Stimulated activated CD4-positive, alpha-beta T cell treated with anti-CD3 and anti-CD28 coated beads, Interleukin-1b, Interleukin-23, amount 100 ng/mL, for 1 hour (primary cell): Measurements from ENCODE around the gene MARCHF11.

ENCODE experiments used
- DNase-seq, 2 donors: peaks; one replicate each; pipeline ENCODE4 v3.0.0-alpha.2; 2020; ENCODE audit warnings: low read depth in 2 of 2

The MARCHF11 gene

GRCh38 chr5:16131878-16132277 is 47.7 kb downstream of the MARCHF11 start:
- DNase-seq = no peak

- DNase-seq = no peak
Observed at GRCh38 chr5:16128944-16129343, 50.6 kb downstream of the MARCHF11 start.

GRCh38 chr5:16127865-16128544 is 51.6 kb downstream of the MARCHF11 start:
- DNase-seq = no peak

GRCh38 chr5:16120579-16120978 is 59.0 kb downstream of the MARCHF11 start:
- DNase-seq = no peak

- DNase-seq = no peak
Observed at GRCh38 chr5:16119790-16120189, 59.8 kb downstream of the MARCHF11 start.

- no peak for DNase-seq
Observed at GRCh38 chr5:16115140-16115539, 64.5 kb downstream of the MARCHF11 start.

- DNase-seq = no peak
Observed at GRCh38 chr5:16108418-16108817, 71.2 kb downstream of the MARCHF11 start.

- DNase-seq = no peak
Observed at GRCh38 chr5:16104961-16105360, 74.6 kb downstream of the MARCHF11 start.

- no peak for DNase-seq
Observed at GRCh38 chr5:16095612-16096011, 84.0 kb downstream of the MARCHF11 start.

GRCh38 chr5:16090270-16090669 is 89.3 kb downstream of the MARCHF11 start:
- no peak for DNase-seq

- no peak for DNase-seq
Observed at GRCh38 chr5:16082982-16083381, 96.6 kb downstream of the MARCHF11 start.

- DNase-seq = no peak
Observed at GRCh38 chr5:16082053-16082452, 97.5 kb downstream of the MARCHF11 start.

- DNase-seq = no peak
Observed at GRCh38 chr5:16081376-16081955, 98.1 kb downstream of the MARCHF11 start.

GRCh38 chr5:16076657-16077056 is 102.9 kb downstream of the MARCHF11 start:
- DNase-seq = no peak

GRCh38 chr5:16074358-16074757 is 105.2 kb downstream of the MARCHF11 start:
- no peak for DNase-seq

GRCh38 chr5:16072616-16073015 is 107.0 kb downstream of the MARCHF11 start:
- no peak for DNase-seq

- no peak for DNase-seq
Observed at GRCh38 chr5:16067415-16067814, 112.2 kb downstream of the MARCHF11 start.

- DNase-seq = no peak
Observed at GRCh38 chr5:16066810-16067209, 112.8 kb downstream of the MARCHF11 start.

- DNase-seq = no peak
Observed at GRCh38 chr5:16066320-16066719, 113.3 kb downstream of the MARCHF11 start.

- DNase-seq = no peak
Observed at GRCh38 chr5:16065831-16066230, 113.8 kb downstream of the MARCHF11 start.

GRCh38 chr5:16064135-16064893 is 115.3 kb downstream of the MARCHF11 start:
- no peak for DNase-seq

GRCh38 chr5:16061163-16061562 is 118.4 kb downstream of the MARCHF11 start:
- no peak for DNase-seq

- no peak for DNase-seq
Observed at GRCh38 chr5:16057277-16057676, 122.3 kb downstream of the MARCHF11 start.
